ENCODE results near the gene VPS35L. TPM values are rescaled to one million over a fixed set of nuclear protein-coding genes. Genes with fewer than 3 reads are reported as not detected.
A peak's percentile ranks its signal among the peaks of the same experiment; 100 is the strongest.

The VPS35L gene
- total and polyA plus RNA-seq, 2 of the 13 experiments (the other 11 are each of a cell fraction or from before 2014, with no cell fraction given): 1.4 to 1.6 TPM

DNA sequence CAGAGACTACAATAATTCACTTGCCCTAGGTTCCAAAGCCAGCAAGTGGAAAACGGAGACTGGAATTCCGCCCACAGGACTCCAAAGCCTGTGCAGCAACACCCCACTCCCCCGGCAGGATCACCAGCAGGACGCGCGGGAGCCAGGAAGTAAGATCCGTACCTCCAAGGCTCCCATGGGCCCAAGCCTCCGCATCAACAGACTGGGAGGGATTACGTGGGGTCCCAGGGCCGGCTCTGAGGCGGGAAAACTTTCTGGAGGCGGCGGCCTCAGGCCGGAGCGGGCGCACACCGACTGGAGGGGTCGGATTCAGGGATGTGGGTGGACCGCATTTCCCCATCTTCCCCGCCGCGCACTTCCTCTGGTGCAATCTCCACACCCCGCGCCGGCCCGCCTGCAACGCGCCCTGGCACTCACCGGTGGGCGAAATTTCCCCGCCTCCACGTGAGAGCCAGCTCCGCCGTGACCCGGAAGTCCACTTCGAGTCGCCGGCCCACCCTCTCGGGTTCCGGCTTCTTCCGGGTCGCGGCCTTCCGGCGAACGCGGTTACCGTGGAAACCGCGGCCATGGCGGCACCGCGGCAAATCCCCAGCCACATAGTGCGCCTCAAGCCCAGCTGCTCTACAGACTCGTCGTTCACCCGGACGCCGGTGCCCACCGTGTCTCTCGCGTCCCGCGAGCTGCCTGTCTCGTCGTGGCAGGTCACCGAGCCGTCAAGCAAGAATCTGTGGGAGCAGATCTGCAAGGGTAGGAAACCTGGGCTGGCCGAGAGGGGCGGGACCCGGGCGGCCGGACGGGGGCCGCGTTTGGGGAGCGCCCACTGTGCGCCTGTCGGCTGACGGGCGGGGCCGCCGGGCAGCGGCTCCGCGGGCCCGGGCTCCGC is 162.5 kb downstream of the VPS35L start, which contains the start of the genes IQCK and KNOP1 (continued):
- TF ChIP-seq ZNF484 (CRISPR knock-in tag; IDR thresholded peaks at IDR 0.05; ENCODE audit: borderline replicate concordance, low read depth): peak; percentile 73; the same call in 1 of the 2 replicates
- peak; percentile 85 for TF ChIP-seq HIVEP1 (CRISPR knock-in tag; IDR thresholded peaks at IDR 0.05)
- peak; percentile 42; the same call in 1 of the 2 replicates for TF ChIP-seq ZNF713 (CRISPR knock-in tag; IDR thresholded peaks at IDR 0.05)
- TF ChIP-seq, protein P1, sequence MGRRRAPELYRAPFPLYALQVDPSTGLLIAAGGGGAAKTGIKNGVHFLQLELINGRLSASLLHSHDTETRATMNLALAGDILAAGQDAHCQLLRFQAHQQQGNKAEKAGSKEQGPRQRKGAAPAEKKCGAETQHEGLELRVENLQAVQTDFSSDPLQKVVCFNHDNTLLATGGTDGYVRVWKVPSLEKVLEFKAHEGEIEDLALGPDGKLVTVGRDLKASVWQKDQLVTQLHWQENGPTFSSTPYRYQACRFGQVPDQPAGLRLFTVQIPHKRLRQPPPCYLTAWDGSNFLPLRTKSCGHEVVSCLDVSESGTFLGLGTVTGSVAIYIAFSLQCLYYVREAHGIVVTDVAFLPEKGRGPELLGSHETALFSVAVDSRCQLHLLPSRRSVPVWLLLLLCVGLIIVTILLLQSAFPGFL (CRISPR knock-in tag; IDR thresholded peaks at IDR 0.05): no peak; the same call in 1 of the 2 replicates
- TF ChIP-seq NPAS2 (CRISPR knock-in tag; IDR thresholded peaks at IDR 0.05; ENCODE audit: borderline replicate concordance): no peak
- 0 out of 2 replicates have a peak, but pooled peaks have one; percentile 55 for TF ChIP-seq ZNF557 (CRISPR knock-in tag; IDR thresholded peaks at IDR 0.05)
- TF ChIP-seq ZNF10 (CRISPR knock-in tag; IDR thresholded peaks at IDR 0.05; ENCODE audit: borderline replicate concordance, low read depth): 0 out of 2 replicates have a peak, but pooled peaks have one; percentile 25
- TF ChIP-seq SRY (CRISPR knock-in tag; IDR thresholded peaks at IDR 0.05): peak; percentile 74; the same call in 1 of the 2 replicates
- TF ChIP-seq, protein P2, sequence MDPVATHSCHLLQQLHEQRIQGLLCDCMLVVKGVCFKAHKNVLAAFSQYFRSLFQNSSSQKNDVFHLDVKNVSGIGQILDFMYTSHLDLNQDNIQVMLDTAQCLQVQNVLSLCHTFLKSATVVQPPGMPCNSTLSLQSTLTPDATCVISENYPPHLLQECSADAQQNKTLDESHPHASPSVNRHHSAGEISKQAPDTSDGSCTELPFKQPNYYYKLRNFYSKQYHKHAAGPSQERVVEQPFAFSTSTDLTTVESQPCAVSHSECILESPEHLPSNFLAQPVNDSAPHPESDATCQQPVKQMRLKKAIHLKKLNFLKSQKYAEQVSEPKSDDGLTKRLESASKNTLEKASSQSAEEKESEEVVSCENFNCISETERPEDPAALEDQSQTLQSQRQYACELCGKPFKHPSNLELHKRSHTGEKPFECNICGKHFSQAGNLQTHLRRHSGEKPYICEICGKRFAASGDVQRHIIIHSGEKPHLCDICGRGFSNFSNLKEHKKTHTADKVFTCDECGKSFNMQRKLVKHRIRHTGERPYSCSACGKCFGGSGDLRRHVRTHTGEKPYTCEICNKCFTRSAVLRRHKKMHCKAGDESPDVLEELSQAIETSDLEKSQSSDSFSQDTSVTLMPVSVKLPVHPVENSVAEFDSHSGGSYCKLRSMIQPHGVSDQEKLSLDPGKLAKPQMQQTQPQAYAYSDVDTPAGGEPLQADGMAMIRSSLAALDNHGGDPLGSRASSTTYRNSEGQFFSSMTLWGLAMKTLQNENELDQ (CRISPR knock-in tag; IDR thresholded peaks at IDR 0.05; ENCODE audit: borderline replicate concordance): peak; percentile 21; the same call in 1 of the 2 replicates
- TF ChIP-seq, protein P3, sequence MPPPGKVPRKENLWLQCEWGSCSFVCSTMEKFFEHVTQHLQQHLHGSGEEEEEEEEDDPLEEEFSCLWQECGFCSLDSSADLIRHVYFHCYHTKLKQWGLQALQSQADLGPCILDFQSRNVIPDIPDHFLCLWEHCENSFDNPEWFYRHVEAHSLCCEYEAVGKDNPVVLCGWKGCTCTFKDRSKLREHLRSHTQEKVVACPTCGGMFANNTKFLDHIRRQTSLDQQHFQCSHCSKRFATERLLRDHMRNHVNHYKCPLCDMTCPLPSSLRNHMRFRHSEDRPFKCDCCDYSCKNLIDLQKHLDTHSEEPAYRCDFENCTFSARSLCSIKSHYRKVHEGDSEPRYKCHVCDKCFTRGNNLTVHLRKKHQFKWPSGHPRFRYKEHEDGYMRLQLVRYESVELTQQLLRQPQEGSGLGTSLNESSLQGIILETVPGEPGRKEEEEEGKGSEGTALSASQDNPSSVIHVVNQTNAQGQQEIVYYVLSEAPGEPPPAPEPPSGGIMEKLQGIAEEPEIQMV (CRISPR knock-in tag; IDR thresholded peaks at IDR 0.05; ENCODE audit: low read depth): peak; percentile 94
- TF ChIP-seq HMGA1 (CRISPR knock-in tag; conservative IDR thresholded peaks at IDR 0.05): no peak
- TF ChIP-seq MYC (CRISPR knock-in tag; IDR thresholded peaks at IDR 0.05; ENCODE audit: borderline replicate concordance): peak; percentile 100
- peak; percentile 55 for TF ChIP-seq HNF4A (CRISPR knock-in tag; IDR thresholded peaks at IDR 0.05)
- TF ChIP-seq, protein P4, sequence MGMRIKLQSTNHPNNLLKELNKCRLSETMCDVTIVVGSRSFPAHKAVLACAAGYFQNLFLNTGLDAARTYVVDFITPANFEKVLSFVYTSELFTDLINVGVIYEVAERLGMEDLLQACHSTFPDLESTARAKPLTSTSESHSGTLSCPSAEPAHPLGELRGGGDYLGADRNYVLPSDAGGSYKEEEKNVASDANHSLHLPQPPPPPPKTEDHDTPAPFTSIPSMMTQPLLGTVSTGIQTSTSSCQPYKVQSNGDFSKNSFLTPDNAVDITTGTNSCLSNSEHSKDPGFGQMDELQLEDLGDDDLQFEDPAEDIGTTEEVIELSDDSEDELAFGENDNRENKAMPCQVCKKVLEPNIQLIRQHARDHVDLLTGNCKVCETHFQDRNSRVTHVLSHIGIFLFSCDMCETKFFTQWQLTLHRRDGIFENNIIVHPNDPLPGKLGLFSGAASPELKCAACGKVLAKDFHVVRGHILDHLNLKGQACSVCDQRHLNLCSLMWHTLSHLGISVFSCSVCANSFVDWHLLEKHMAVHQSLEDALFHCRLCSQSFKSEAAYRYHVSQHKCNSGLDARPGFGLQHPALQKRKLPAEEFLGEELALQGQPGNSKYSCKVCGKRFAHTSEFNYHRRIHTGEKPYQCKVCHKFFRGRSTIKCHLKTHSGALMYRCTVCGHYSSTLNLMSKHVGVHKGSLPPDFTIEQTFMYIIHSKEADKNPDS (CRISPR knock-in tag; IDR thresholded peaks at IDR 0.05): no peak
- TF ChIP-seq ZNF205 (CRISPR knock-in tag; IDR thresholded peaks at IDR 0.05): peak; percentile 94
- TF ChIP-seq TSC22D2 (CRISPR knock-in tag; IDR thresholded peaks at IDR 0.05; ENCODE audit: borderline replicate concordance): peak; percentile 46; the same call in 1 of the 2 replicates
- TF ChIP-seq, protein P5, sequence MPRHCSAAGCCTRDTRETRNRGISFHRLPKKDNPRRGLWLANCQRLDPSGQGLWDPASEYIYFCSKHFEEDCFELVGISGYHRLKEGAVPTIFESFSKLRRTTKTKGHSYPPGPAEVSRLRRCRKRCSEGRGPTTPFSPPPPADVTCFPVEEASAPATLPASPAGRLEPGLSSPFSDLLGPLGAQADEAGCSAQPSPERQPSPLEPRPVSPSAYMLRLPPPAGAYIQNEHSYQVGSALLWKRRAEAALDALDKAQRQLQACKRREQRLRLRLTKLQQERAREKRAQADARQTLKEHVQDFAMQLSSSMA (CRISPR knock-in tag; IDR thresholded peaks at IDR 0.05): peak; percentile 71; the same call in 1 of the 2 replicates
- TF ChIP-seq ZNF709 (CRISPR knock-in tag; IDR thresholded peaks at IDR 0.05): 0 out of 2 replicates have a peak, but pooled peaks have one; percentile 44
- TF ChIP-seq MEIS1 (CRISPR knock-in tag; IDR thresholded peaks at IDR 0.05; ENCODE audit: borderline replicate concordance): peak; percentile 98
- no peak for TF ChIP-seq ZFAT (CRISPR knock-in tag; conservative IDR thresholded peaks at IDR 0.05)
- no peak for TF ChIP-seq ZNF282 (IDR thresholded peaks at IDR 0.05; ENCODE audit: partially characterized antibody)

Measured in HepG2 (cell line).